HCT116 (cell line): ENCODE results near the gene DONSON.

ENCODE experiments used
- POLR2A ChIP-seq: IDR thresholded peaks from 2 replicates; pipeline ENCODE4 v1.7.0; 2011; ENCODE audit warnings: borderline replicate concordance; ENCODE audit not compliant: insufficient read depth, insufficient read length; ENCODE audit errors: extremely low read depth
- POLR2AphosphoS5 ChIP-seq: IDR thresholded peaks from 2 replicates; pipeline ENCODE4 v1.6.1; 2011; ENCODE audit warnings: mild to moderate bottlenecking, low read depth, low read length, moderate library complexity
- RAD21 ChIP-seq: IDR thresholded peaks from 2 replicates; pipeline ENCODE4 v1.6.1; 2012; ENCODE audit warnings: low read depth, mild to moderate bottlenecking
- SIN3A ChIP-seq: IDR thresholded peaks from 2 replicates; pipeline ENCODE4 v1.6.1; 2012; ENCODE audit warnings: low read depth
- ZFX ChIP-seq: fragments of 450-650 bp; IDR thresholded peaks from 2 replicates; pipeline ENCODE4 v1.6.1; 2017
- TF ChIP-seq, protein P1 (sequence below), 3 experiments: fragments of 200-600 bp in 1 of 3; sonication (generic) in 1 of 3; IDR thresholded peaks in 2 of 3; conservative IDR thresholded peaks in 1 of 3; 2 replicates each; pipeline ENCODE4 v1.5.1; 2012 to 2017; ENCODE audit warnings: low read depth in 2 of 3, low read length in 2 of 3, antibody characterized with exemption in 1 of 3, borderline replicate concordance in 1 of 3, control low read depth in 1 of 3, mild to moderate bottlenecking in 1 of 3, mixed read lengths in 1 of 3, mixed run types in 1 of 3, moderate library complexity in 1 of 3; ENCODE audit not compliant: insufficient read depth in 1 of 3
- TF ChIP-seq, protein P2 (sequence below): IDR thresholded peaks from 2 replicates; pipeline ENCODE4 v1.6.1; 2012; ENCODE audit warnings: low read depth

DNA sequence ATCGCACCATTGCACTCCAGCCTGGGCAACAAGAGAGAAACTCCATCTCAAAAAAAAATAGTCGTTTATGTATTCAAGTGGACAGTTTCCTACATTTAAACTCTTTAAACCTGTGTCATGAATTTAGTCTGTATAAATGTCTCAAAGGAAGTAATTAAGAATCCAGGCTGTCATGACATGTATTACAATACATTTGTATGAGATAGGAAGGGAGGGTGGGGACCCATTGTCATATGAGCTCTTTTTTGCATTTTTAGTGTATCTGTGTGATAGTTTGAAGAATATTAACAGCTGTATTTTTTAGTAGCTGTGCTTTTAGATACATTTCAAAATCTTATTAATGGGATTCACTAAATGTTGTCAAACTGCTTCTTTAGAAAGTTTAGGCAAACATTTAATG lies 20.0 kb downstream of the DONSON start:
- TF ChIP-seq RAD21 = no peak
- TF ChIP-seq POLR2A = no peak
- TF ChIP-seq, protein P1, sequence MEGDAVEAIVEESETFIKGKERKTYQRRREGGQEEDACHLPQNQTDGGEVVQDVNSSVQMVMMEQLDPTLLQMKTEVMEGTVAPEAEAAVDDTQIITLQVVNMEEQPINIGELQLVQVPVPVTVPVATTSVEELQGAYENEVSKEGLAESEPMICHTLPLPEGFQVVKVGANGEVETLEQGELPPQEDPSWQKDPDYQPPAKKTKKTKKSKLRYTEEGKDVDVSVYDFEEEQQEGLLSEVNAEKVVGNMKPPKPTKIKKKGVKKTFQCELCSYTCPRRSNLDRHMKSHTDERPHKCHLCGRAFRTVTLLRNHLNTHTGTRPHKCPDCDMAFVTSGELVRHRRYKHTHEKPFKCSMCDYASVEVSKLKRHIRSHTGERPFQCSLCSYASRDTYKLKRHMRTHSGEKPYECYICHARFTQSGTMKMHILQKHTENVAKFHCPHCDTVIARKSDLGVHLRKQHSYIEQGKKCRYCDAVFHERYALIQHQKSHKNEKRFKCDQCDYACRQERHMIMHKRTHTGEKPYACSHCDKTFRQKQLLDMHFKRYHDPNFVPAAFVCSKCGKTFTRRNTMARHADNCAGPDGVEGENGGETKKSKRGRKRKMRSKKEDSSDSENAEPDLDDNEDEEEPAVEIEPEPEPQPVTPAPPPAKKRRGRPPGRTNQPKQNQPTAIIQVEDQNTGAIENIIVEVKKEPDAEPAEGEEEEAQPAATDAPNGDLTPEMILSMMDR (IDR thresholded peaks at IDR 0.05 in 2 of 3, conservative IDR thresholded peaks at IDR 0.05 in 1 of 3; ENCODE audit: borderline replicate concordance in 1 of 3, insufficient read depth in 1 of 3, low read depth in 2 of 3, low read length in 2 of 3) = no peak
- TF ChIP-seq SIN3A = no peak
- TF ChIP-seq, protein P2, sequence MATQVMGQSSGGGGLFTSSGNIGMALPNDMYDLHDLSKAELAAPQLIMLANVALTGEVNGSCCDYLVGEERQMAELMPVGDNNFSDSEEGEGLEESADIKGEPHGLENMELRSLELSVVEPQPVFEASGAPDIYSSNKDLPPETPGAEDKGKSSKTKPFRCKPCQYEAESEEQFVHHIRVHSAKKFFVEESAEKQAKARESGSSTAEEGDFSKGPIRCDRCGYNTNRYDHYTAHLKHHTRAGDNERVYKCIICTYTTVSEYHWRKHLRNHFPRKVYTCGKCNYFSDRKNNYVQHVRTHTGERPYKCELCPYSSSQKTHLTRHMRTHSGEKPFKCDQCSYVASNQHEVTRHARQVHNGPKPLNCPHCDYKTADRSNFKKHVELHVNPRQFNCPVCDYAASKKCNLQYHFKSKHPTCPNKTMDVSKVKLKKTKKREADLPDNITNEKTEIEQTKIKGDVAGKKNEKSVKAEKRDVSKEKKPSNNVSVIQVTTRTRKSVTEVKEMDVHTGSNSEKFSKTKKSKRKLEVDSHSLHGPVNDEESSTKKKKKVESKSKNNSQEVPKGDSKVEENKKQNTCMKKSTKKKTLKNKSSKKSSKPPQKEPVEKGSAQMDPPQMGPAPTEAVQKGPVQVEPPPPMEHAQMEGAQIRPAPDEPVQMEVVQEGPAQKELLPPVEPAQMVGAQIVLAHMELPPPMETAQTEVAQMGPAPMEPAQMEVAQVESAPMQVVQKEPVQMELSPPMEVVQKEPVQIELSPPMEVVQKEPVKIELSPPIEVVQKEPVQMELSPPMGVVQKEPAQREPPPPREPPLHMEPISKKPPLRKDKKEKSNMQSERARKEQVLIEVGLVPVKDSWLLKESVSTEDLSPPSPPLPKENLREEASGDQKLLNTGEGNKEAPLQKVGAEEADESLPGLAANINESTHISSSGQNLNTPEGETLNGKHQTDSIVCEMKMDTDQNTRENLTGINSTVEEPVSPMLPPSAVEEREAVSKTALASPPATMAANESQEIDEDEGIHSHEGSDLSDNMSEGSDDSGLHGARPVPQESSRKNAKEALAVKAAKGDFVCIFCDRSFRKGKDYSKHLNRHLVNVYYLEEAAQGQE = no peak
- TF ChIP-seq ZFX = no peak
- TF ChIP-seq POLR2AphosphoS5 = no peak
